Panc1 (cell line): Measurements from ENCODE around the gene CWC27. TPM values are rescaled to one million over a fixed set of nuclear protein-coding genes. Genes with fewer than 3 reads are reported as not detected.

Source experiments
- ATAC-seq: fragments of 200-7000 bp; cut with Tn5 transposase; 2 replicates; pipeline ENCODE4 v1.9.1; 2020; ENCODE audit warnings: mild to moderate bottlenecking, moderate library complexity
- BruUV-seq: library from RNA; stranded (reverse); fragments of 400-500 nt; replicated peaks from 2 replicates; lab custom pipeline; 2021; lab: Mats Ljungman, UMichigan
- CTCF ChIA-PET: fragments of 300-600 bp; sonication (Branson Sonifier 250); formaldehyde crosslinking; loops from one replicate; lab custom pipeline; 2022; ENCODE audit warnings: antibody characterized with exemption; lab: Charles Lee
- POLR2A ChIA-PET: fragments of 300-600 bp; sonication (Branson Sonifier 250); formaldehyde crosslinking; loops from one replicate; lab custom pipeline; 2022; ENCODE audit warnings: antibody characterized with exemption; lab: Charles Lee
- DNase-seq: peaks from one replicate; pipeline ENCODE4 v3.0.0-alpha.2; 2010; ENCODE audit warnings: low read depth, low spot score
- H3K27ac ChIP-seq: 2 replicates; pipeline ENCODE4 v1.5.1; 2011; ENCODE audit warnings: mild to moderate bottlenecking, low read length, inconsistent platforms
- H3K27me3 ChIP-seq: fragments of 200-500 bp; sonication (Bioruptor generic); 2 replicates; pipeline ENCODE4 v1.6.0; 2014; ENCODE audit warnings: low read length, inconsistent platforms; ENCODE audit not compliant: control insufficient read depth, insufficient read depth
- H3K36me3 ChIP-seq: fragments of 200-500 bp; sonication (Bioruptor generic); 2 replicates; pipeline ENCODE4 v1.5.1; 2014; ENCODE audit warnings: inconsistent platforms, mild to moderate bottlenecking, low read length, moderate library complexity; ENCODE audit not compliant: control insufficient read depth, insufficient read depth
- H3K4me1 ChIP-seq: 2 replicates; pipeline ENCODE4 v1.5.1; 2011; ENCODE audit warnings: inconsistent platforms, mild to moderate bottlenecking, low read length, moderate library complexity; ENCODE audit not compliant: control insufficient read depth, insufficient read depth
- H3K4me3 ChIP-seq, 2 experiments: 2 replicates each; pipeline ENCODE4 v1.5.1; 2011 to 2012; ENCODE audit warnings: low read depth in 2 of 2, low read length in 2 of 2, mild to moderate bottlenecking in 2 of 2, inconsistent platforms in 1 of 2, moderate library complexity in 1 of 2
- H3K9me3 ChIP-seq: fragments of 200-500 bp; sonication (Bioruptor generic); 2 replicates; pipeline ENCODE4 v1.5.1; 2014; ENCODE audit warnings: low read depth, mild to moderate bottlenecking, inconsistent platforms, low read length, moderate library complexity; ENCODE audit not compliant: control insufficient read depth, insufficient read depth
- POLR2AphosphoS5 ChIP-seq: IDR thresholded peaks from 2 replicates; pipeline ENCODE4 v1.6.1; 2012; ENCODE audit warnings: mild to moderate bottlenecking, low read depth, low read length, moderate library complexity
- SIN3A ChIP-seq: IDR thresholded peaks from 2 replicates; pipeline ENCODE4 v1.6.1; 2012; ENCODE audit warnings: low read depth, mild to moderate bottlenecking, low read length, moderate library complexity, borderline replicate concordance; ENCODE audit not compliant: insufficient read depth
- TCF7L2 ChIP-seq: IDR thresholded peaks from 2 replicates; pipeline ENCODE4 v1.6.1; 2011; ENCODE audit warnings: mild to moderate bottlenecking, low read depth, low read length, inconsistent platforms
- in situ Hi-C: cut with HindIII; loops from 2 replicates; pipeline ENCODE4 v1.10.0; 2016; ENCODE audit warnings: low sequenced_read_pairs, low pct_unique_long_range_greater_than_20kb
- intact Hi-C: fragments of 100-400 bp; cut with micrococcal nuclease; formaldehyde crosslinking; loops from one replicate; pipeline ENCODE4 v1.10.0; 2022; ENCODE audit not compliant: unreplicated experiment
- total RNA-seq: library from RNA; stranded (reverse); gene quantifications from one replicate; pipeline ENCODE4 v1.2.1, GENCODE V29; 2021; ENCODE audit not compliant: unreplicated experiment
- TF ChIP-seq, protein P1 (sequence below), 2 experiments: IDR thresholded peaks; 2 replicates each; pipeline ENCODE4 v1.6.1; 2011 to 2012; ENCODE audit warnings: low read depth in 2 of 2, control low read depth in 1 of 2, low read length in 1 of 2, mild to moderate bottlenecking in 1 of 2, moderate library complexity in 1 of 2; ENCODE audit not compliant: insufficient read depth in 1 of 2
- TF ChIP-seq, protein P2 (sequence below): fragments of 450-650 bp; IDR thresholded peaks from 2 replicates; pipeline ENCODE4 v1.5.1; 2017; ENCODE audit warnings: mild to moderate bottlenecking

CWC27 gene
- total RNA-seq, 1 experiment from 2014 or later: 19.7 TPM

DNA sequence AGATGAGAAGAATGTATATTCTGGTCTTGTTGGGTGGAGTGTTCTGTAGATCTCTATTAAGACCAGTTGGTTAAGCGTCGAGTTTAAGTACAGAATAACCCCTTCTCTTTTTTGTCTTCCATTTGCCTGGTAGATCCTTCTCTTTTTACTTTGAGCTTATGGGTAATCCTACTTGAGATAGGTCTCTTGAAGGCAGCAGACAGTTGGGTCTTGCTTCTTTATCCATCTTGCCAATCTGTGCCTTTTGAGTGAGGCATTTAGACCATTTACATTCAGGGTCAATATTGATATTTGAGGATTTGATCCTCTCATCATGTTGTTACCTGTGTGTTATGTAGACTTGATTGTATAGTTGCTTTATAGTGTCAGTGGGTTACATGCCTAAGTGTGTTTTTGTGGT, 152.7 kb downstream of the CWC27 start:
- Histone ChIP-seq H3K36me3 (no peaks in the 10 kb centered on the region), H3K9me3 (peaks cover 9% of the 10 kb centered on the region; the same call in 1 of the 2 replicates), H3K27me3 (no peaks in the 10 kb centered on the region), H3K27ac (no peak overlapping the region), H3K4me3 (no peak overlapping the region), H3K4me1 (no peaks in the 10 kb centered on the region)
- TF ChIP-seq, protein P1, sequence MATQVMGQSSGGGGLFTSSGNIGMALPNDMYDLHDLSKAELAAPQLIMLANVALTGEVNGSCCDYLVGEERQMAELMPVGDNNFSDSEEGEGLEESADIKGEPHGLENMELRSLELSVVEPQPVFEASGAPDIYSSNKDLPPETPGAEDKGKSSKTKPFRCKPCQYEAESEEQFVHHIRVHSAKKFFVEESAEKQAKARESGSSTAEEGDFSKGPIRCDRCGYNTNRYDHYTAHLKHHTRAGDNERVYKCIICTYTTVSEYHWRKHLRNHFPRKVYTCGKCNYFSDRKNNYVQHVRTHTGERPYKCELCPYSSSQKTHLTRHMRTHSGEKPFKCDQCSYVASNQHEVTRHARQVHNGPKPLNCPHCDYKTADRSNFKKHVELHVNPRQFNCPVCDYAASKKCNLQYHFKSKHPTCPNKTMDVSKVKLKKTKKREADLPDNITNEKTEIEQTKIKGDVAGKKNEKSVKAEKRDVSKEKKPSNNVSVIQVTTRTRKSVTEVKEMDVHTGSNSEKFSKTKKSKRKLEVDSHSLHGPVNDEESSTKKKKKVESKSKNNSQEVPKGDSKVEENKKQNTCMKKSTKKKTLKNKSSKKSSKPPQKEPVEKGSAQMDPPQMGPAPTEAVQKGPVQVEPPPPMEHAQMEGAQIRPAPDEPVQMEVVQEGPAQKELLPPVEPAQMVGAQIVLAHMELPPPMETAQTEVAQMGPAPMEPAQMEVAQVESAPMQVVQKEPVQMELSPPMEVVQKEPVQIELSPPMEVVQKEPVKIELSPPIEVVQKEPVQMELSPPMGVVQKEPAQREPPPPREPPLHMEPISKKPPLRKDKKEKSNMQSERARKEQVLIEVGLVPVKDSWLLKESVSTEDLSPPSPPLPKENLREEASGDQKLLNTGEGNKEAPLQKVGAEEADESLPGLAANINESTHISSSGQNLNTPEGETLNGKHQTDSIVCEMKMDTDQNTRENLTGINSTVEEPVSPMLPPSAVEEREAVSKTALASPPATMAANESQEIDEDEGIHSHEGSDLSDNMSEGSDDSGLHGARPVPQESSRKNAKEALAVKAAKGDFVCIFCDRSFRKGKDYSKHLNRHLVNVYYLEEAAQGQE (IDR thresholded peaks at IDR 0.05; ENCODE audit: insufficient read depth in 1 of 2, low read depth in 2 of 2, low read length in 1 of 2): no peak
- TF ChIP-seq TCF7L2: no peak
- TF ChIP-seq, protein P2, sequence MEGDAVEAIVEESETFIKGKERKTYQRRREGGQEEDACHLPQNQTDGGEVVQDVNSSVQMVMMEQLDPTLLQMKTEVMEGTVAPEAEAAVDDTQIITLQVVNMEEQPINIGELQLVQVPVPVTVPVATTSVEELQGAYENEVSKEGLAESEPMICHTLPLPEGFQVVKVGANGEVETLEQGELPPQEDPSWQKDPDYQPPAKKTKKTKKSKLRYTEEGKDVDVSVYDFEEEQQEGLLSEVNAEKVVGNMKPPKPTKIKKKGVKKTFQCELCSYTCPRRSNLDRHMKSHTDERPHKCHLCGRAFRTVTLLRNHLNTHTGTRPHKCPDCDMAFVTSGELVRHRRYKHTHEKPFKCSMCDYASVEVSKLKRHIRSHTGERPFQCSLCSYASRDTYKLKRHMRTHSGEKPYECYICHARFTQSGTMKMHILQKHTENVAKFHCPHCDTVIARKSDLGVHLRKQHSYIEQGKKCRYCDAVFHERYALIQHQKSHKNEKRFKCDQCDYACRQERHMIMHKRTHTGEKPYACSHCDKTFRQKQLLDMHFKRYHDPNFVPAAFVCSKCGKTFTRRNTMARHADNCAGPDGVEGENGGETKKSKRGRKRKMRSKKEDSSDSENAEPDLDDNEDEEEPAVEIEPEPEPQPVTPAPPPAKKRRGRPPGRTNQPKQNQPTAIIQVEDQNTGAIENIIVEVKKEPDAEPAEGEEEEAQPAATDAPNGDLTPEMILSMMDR: no peak
- TF ChIP-seq POLR2AphosphoS5: no peak
- TF ChIP-seq SIN3A: no peak
- CTCF ChIA-PET: no interaction called here
- POLR2A ChIA-PET: no interaction called here
- intact Hi-C loops (no loop called here), in situ Hi-C loops (no loop called here)
- DNase-seq (no peak), ATAC-seq (no peak)
- no TSS peak for BruUV-seq

DNA sequence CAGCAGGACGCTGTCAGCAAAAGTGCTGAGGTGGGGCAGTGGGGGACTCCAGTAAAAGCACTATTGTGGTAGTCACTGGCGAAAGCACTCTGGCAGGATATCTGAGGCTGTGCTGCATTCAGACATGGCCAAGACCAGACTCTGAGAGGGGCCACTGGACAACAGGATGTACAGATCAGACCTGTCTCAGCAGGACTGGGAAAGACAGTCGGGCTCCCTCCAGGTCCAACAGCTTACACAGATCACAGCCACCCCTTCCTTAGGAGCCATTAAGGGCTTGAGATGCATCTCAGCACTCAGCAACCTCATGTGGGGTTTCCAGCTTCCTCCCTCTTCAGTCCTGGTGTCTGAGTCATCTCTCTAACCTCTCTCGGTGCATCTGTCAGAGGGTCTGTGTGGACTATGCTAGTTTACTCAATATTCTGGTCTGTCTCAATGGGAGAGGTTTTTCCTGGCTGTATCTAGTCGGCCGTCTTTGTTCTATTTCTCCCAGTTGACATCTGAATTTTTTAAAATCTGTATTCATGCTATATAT, 154.5 kb downstream of the CWC27 start:
- Histone ChIP-seq H3K27me3 (no peaks in the 10 kb centered on the region), H3K27ac (no peak overlapping the region), H3K9me3 (peaks cover 9% of the 10 kb centered on the region; the same call in 1 of the 2 replicates), H3K4me3 (no peak overlapping the region), H3K36me3 (no peaks in the 10 kb centered on the region), H3K4me1 (no peaks in the 10 kb centered on the region)
- intact Hi-C loops: no loop called here
- no TSS peak for BruUV-seq
- TF ChIP-seq, protein P2: no peak
- TF ChIP-seq, protein P1 (IDR thresholded peaks at IDR 0.05; ENCODE audit: insufficient read depth in 1 of 2, low read depth in 2 of 2, low read length in 1 of 2): no peak
- TF ChIP-seq TCF7L2: no peak
- no peak for TF ChIP-seq SIN3A
- no peak for TF ChIP-seq POLR2AphosphoS5
- no peak for ATAC-seq
- in situ Hi-C loops: no loop called here
- ChIA-PET CTCF (no interaction called here), POLR2A (no interaction called here)
- no peak for DNase-seq
